NCI-H1105 treated with DMSO at 0.1 percent for 48 hours (cell line): ENCODE measurements around the gene OR10G8.
"Not testable (repeated sequence)": the region's sequence is repeated elsewhere in the genome, so short reads cannot be mapped to it uniquely, and the experiment has no call there.

ENCODE experiments used
- DNase-seq: peaks from one replicate; lab custom pipeline; 2025; lab: John Stamatoyannopoulos, UW

OR10G8 gene

GRCh38 chr11:124026498-124026897 is at the start of gene OR10G8:
Gene OR10G8, plus strand, starts transcription at chr11:124026798. Its CDS starts 2,825 bp downstream, at chr11:124029623.
- DNase-seq = no peak

- no peak for DNase-seq
Observed at GRCh38 chr11:123977731-123978347, 48.8 kb upstream of the OR10G8 start, which contains the start of gene OR10S1. Gene OR10S1, minus strand, starts transcription at chr11:123977781. Its CDS starts 117 bp downstream, at chr11:123977664.

- DNase-seq = no peak
Observed at GRCh38 chr11:123979311-123979710, 47.3 kb upstream of the OR10G8 start.

- no peak for DNase-seq
Observed at GRCh38 chr11:123995119-123995518, 31.5 kb upstream of the OR10G8 start, which contains the start of gene OR10G6. Gene OR10G6, minus strand, starts transcription at chr11:123995161. Its CDS starts 0 bp downstream, at chr11:123995161.

- no peak for DNase-seq
Observed at GRCh38 chr11:124012697-124013096, 13.9 kb upstream of the OR10G8 start, which contains the start of gene OR10G4. Gene OR10G4, plus strand, starts transcription at chr11:124012997. Its CDS starts 2,578 bp downstream, at chr11:124015575.

- DNase-seq = not testable (repeated sequence)
Observed at GRCh38 chr11:124015837-124016236, 10.8 kb upstream of the OR10G8 start.

GRCh38 chr11:124036666-124037065 is 10.1 kb downstream of the OR10G8 start:
- no peak for DNase-seq

- no peak for DNase-seq
Observed at GRCh38 chr11:124039557-124039956, 13.0 kb downstream of the OR10G8 start.

- DNase-seq = peak; percentile 11
Observed at GRCh38 chr11:124041254-124041653, 14.7 kb downstream of the OR10G8 start, which contains the start of gene OR10G7. Gene OR10G7, minus strand, starts transcription at chr11:124041325. Its CDS starts 2,324 bp downstream, at chr11:124039001.

GRCh38 chr11:124043420-124043819 is 16.8 kb downstream of the OR10G8 start:
- DNase-seq = no peak

GRCh38 chr11:124050748-124051147 is 24.1 kb downstream of the OR10G8 start:
- DNase-seq = peak; percentile 13

- DNase-seq = no peak
Observed at GRCh38 chr11:124052966-124053365, 26.4 kb downstream of the OR10G8 start.

- DNase-seq = no peak
Observed at GRCh38 chr11:124068601-124069110, 42.1 kb downstream of the OR10G8 start.

- peak; percentile 94 for DNase-seq
Observed at GRCh38 chr11:124069429-124070401, 43.1 kb downstream of the OR10G8 start.

GRCh38 chr11:124070915-124071622 is 44.5 kb downstream of the OR10G8 start:
- peak; percentile 86 for DNase-seq

- no peak for DNase-seq
Observed at GRCh38 chr11:124071623-124071948, 45.0 kb downstream of the OR10G8 start.

- no peak for DNase-seq
Observed at GRCh38 chr11:124072147-124072546, 45.5 kb downstream of the OR10G8 start.

- no peak for DNase-seq
Observed at GRCh38 chr11:124074554-124074953, 48.0 kb downstream of the OR10G8 start.

GRCh38 chr11:124075492-124075840 is 48.9 kb downstream of the OR10G8 start:
- DNase-seq = no peak

- DNase-seq = peak; percentile 69
Observed at GRCh38 chr11:124075841-124076651, 49.4 kb downstream of the OR10G8 start.

GRCh38 chr11:124077266-124077665 is 50.7 kb downstream of the OR10G8 start:
- no peak for DNase-seq
